IMR-90 (cell line): Measurements from ENCODE around the gene DPP10. TPM values are rescaled to one million over a fixed set of nuclear protein-coding genes. Genes with fewer than 3 reads are reported as not detected.

ENCODE experiments used
- ATAC-seq: fragments of 200-7000 bp; cut with Tn5 transposase; 2 replicates; pipeline ENCODE4 v1.9.1; 2020; ENCODE audit warnings: low read depth, mild to moderate bottlenecking, moderate library complexity
- BruUV-seq: library from RNA; stranded (reverse); fragments of 400-500 nt; replicated peaks from 2 replicates; lab custom pipeline; 2021; lab: Mats Ljungman, UMichigan
- CTCF ChIA-PET: fragments of 300-600 bp; formaldehyde crosslinking; extraction: SDS; loops from one replicate; lab custom pipeline; 2021; ENCODE audit warnings: antibody characterized with exemption; lab: Yijun Ruan, JAX
- POLR2A ChIA-PET: fragments of 300-600 bp; sonication (Branson Sonifier 250); formaldehyde crosslinking; loops from one replicate; lab custom pipeline; 2022; ENCODE audit warnings: antibody characterized with exemption; ENCODE audit not compliant: unreplicated experiment; lab: Charles Lee
- DNase-seq: peaks from one replicate; pipeline ENCODE4 v3.0.0; 2013
- H2AFZ ChIP-seq: replicated peaks from 2 replicates; pipeline ENCODE3; 2013; ENCODE audit warnings: low read length, mild to moderate bottlenecking; ENCODE audit not compliant: poor library complexity
- H2AK5ac ChIP-seq: 2 replicates; pipeline ENCODE4 v1.6.1; 2013; ENCODE audit warnings: low read depth, low read length, inconsistent platforms
- H2AK9ac ChIP-seq: replicated peaks from 2 replicates; pipeline ENCODE3; 2013; ENCODE audit warnings: mild to moderate bottlenecking, low read depth, low read length, moderate library complexity; ENCODE audit not compliant: poor library complexity
- H2BK120ac ChIP-seq: 2 replicates; pipeline ENCODE4 v1.6.1; 2013; ENCODE audit warnings: low read depth, low read length, inconsistent platforms
- H2BK15ac ChIP-seq: 3 replicates; pipeline ENCODE4 v1.6.1; 2013; ENCODE audit warnings: low read depth, low read length, inconsistent platforms
- H2BK20ac ChIP-seq: 2 replicates; pipeline ENCODE4 v1.6.1; 2013; ENCODE audit warnings: low read depth, mild to moderate bottlenecking, inconsistent platforms, low read length, moderate library complexity
- H2BK5ac ChIP-seq: 2 replicates; pipeline ENCODE4 v1.6.1; 2013; ENCODE audit warnings: mild to moderate bottlenecking, low read depth, low read length, inconsistent platforms; ENCODE audit not compliant: poor library complexity, severe bottlenecking
- H3K14ac ChIP-seq: replicated peaks from 2 replicates; pipeline ENCODE4 v1.6.1; 2013; ENCODE audit warnings: low read depth, low read length, inconsistent platforms
- H3K18ac ChIP-seq: 2 replicates; pipeline ENCODE4 v1.6.1; 2013; ENCODE audit warnings: low read depth, low read length, control low read depth
- H3K23ac ChIP-seq: 2 replicates; pipeline ENCODE4 v1.6.1; 2013; ENCODE audit warnings: low read depth, low read length, inconsistent platforms
- H3K27ac ChIP-seq: 2 replicates; pipeline ENCODE4 v1.5.1; 2013; ENCODE audit warnings: mild to moderate bottlenecking, control low read depth, low read length; ENCODE audit not compliant: insufficient read depth
- H3K27me3 ChIP-seq: 2 replicates; pipeline ENCODE4 v1.6.1; 2013; ENCODE audit warnings: low read length; ENCODE audit not compliant: control insufficient read depth, insufficient read depth
- H3K36me3 ChIP-seq: 2 replicates; pipeline ENCODE4 v1.6.1; 2013; ENCODE audit warnings: low read length, mixed read lengths; ENCODE audit not compliant: control insufficient read depth, insufficient read depth
- H3K4ac ChIP-seq: 2 replicates; pipeline ENCODE4 v1.6.1; 2013; ENCODE audit warnings: low read depth, low read length, inconsistent platforms
- H3K4me1 ChIP-seq: 2 replicates; pipeline ENCODE4 v1.6.1; 2013; ENCODE audit warnings: low read length, mixed read lengths; ENCODE audit not compliant: control insufficient read depth, insufficient read depth
- H3K4me2 ChIP-seq: 2 replicates; pipeline ENCODE4 v1.6.1; 2013; ENCODE audit warnings: low read depth, mild to moderate bottlenecking, control low read depth, low read length, moderate library complexity
- H3K4me3 ChIP-seq: 2 replicates; pipeline ENCODE4 v1.5.1; 2013; ENCODE audit warnings: low read depth, mild to moderate bottlenecking, control low read depth, low read length, moderate library complexity; ENCODE audit not compliant: insufficient read depth
- H3K56ac ChIP-seq: 2 replicates; pipeline ENCODE4 v1.6.1; 2013; ENCODE audit warnings: low read length, inconsistent platforms; ENCODE audit not compliant: insufficient read depth; ENCODE audit errors: extremely low read depth
- H3K79me1 ChIP-seq, 2 experiments: 2 replicates each; pipeline ENCODE4 v1.6.1; 2013; ENCODE audit warnings: low read length in 2 of 2, inconsistent platforms in 1 of 2, low read depth in 1 of 2
- H3K9ac ChIP-seq: 2 replicates; pipeline ENCODE4 v1.6.1; 2013; ENCODE audit warnings: low read depth, low read length, control low read depth
- H3K9me1 ChIP-seq: 2 replicates; pipeline ENCODE4 v1.6.1; 2013; ENCODE audit warnings: low read length, inconsistent platforms; ENCODE audit not compliant: insufficient read depth
- H3K9me3 ChIP-seq: 2 replicates; pipeline ENCODE4 v1.6.1; 2013; ENCODE audit warnings: low read length; ENCODE audit not compliant: control insufficient read depth, insufficient read depth
- H4K20me1 ChIP-seq: 2 replicates; pipeline ENCODE4 v1.6.1; 2013; ENCODE audit warnings: low read length, inconsistent platforms; ENCODE audit not compliant: insufficient read depth
- H4K5ac ChIP-seq: 2 replicates; pipeline ENCODE4 v1.6.1; 2013; ENCODE audit warnings: mild to moderate bottlenecking, low read depth, low read length, control low read depth
- H4K8ac ChIP-seq, 2 experiments: 2 replicates each; pipeline ENCODE4 v1.6.1; 2013; ENCODE audit warnings: low read depth in 2 of 2, low read length in 2 of 2, control low read depth in 1 of 2, inconsistent platforms in 1 of 2
- H4K91ac ChIP-seq: 2 replicates; pipeline ENCODE4 v1.6.1; 2013; ENCODE audit warnings: low read depth, low read length, inconsistent platforms; ENCODE audit not compliant: insufficient read depth
- BHLHE40 ChIP-seq: fragments of 150-350 bp; IDR thresholded peaks from 2 replicates; pipeline ENCODE4 v1.6.1; 2016; ENCODE audit warnings: mild to moderate bottlenecking, low read depth, low read length
- MAZ ChIP-seq: IDR thresholded peaks from 2 replicates; pipeline ENCODE4 v1.6.1; 2012; ENCODE audit warnings: low read depth, mild to moderate bottlenecking, low read length, improper control_type of control experiment, moderate library complexity, borderline replicate concordance
- RCOR1 ChIP-seq: IDR thresholded peaks from 2 replicates; pipeline ENCODE4 v1.6.1; 2012; ENCODE audit warnings: mild to moderate bottlenecking, low read length, improper control_type of control experiment; ENCODE audit not compliant: insufficient replicate concordance
- USF2 ChIP-seq: fragments of 150-350 bp; IDR thresholded peaks from 2 replicates; pipeline ENCODE4 v1.6.1; 2017; ENCODE audit warnings: mild to moderate bottlenecking, antibody characterized with exemption, low read length, low read depth
- WGBS, 2 experiments: methylation state at CpG; one replicate each; pipeline versions ENCODE4 v1.1.5 to v1.1.7; 2013; ENCODE audit warnings: missing lambda C conversion rate in 2 of 2; ENCODE audit not compliant: insufficient read length in 1 of 2; ENCODE audit errors: extremely low coverage in 2 of 2; 5-methylcytosine and 5-hydroxymethylcytosine counted together
- dilution Hi-C: fragments of 300-500 bp; cut with HindIII; formaldehyde crosslinking; loops from one replicate; pipeline ENCODE4 v1.14.3; 2018; ENCODE audit warnings: low sequenced_read_pairs; ENCODE audit not compliant: unreplicated experiment
- in situ Hi-C: fragments of 300-500 bp; cut with MboI; formaldehyde crosslinking; loops from 3 replicates; pipeline ENCODE4 v1.14.3; 2019; ENCODE audit warnings: low sequenced_read_pairs, inconsistent platforms, mixed read lengths
- intact Hi-C: fragments of 100-400 bp; cut with micrococcal nuclease; formaldehyde crosslinking; loops from 2 replicates; pipeline ENCODE4 v1.10.0; 2022
- polyA plus RNA-seq, 3 experiments: library from polyadenylated mRNA; depleted of rRNA; stranded (reverse); fragments of >200 nt; gene quantifications; 2 replicates each; pipeline ENCODE4 v1.2.3, GENCODE V29; 2012; ENCODE audit warnings: low replicate concordance in 1 of 3
- total RNA-seq: library from RNA; depleted of rRNA; stranded (reverse); fragments of >200 nt; gene quantifications from 2 replicates; pipeline ENCODE4 v1.2.3, GENCODE V29; 2012

The DPP10 gene
- total and polyA plus RNA-seq, 2 of the 4 experiments (the other 2 are of a cell fraction) = not detected

- Histone ChIP-seq H3K79me1 (no peaks in the 10 kb centered on the region), H4K20me1 (no peaks in the 10 kb centered on the region), H3K36me3 (no peaks in the 10 kb centered on the region), H4K5ac (no peak overlapping the region), H3K4me2 (no peak overlapping the region), H3K4me1 (no peaks in the 10 kb centered on the region), H2AFZ (no peak overlapping the region), H3K56ac (no peak overlapping the region), H3K4me3 (no peak overlapping the region), H3K23ac (no peak overlapping the region), H4K8ac (no peak overlapping the region), H3K9me1 (no peaks in the 10 kb centered on the region), H3K4ac (no peak overlapping the region), H2AK9ac (no peak overlapping the region), H3K9me3 (peaks cover 2% of the 10 kb centered on the region; the same call in 1 of the 2 replicates), H2BK5ac (no peak overlapping the region), H2AK5ac (no peak overlapping the region), H3K18ac (no peak overlapping the region), H4K91ac (no peak overlapping the region), H2BK15ac (no peak overlapping the region), H2BK20ac (no peak overlapping the region), H3K9ac (no peak overlapping the region), H2BK120ac (no peak overlapping the region), H3K27ac (no peak overlapping the region), H3K14ac (no peak overlapping the region), H3K27me3 (no peaks in the 10 kb centered on the region)
- in situ Hi-C loops (no loop called here), intact Hi-C loops (no loop called here), dilution Hi-C loops (no loop called here)
- ATAC-seq (no peak), DNase-seq (no peak)
- 40% methylated on average over 2 of the region's 2 CpGs; no CpG with 5 or more reads in 1 of the 2 experiments for WGBS, 2 experiments
- TF ChIP-seq USF2 (no peak), RCOR1 (no peak), BHLHE40 (no peak), MAZ (no peak)
- BruUV-seq = no TSS peak
- CTCF ChIA-PET = no interaction called here
- POLR2A ChIA-PET = no interaction called here
Measured at GRCh38 chr2:114424699-114425098, 17.7 kb upstream of the DPP10 start.
